Stimulated activated CD4-positive, alpha-beta T cell treated with anti-CD3 and anti-CD28 coated beads, Interleukin-15, amount 100 ng/mL, for 48 hours (primary cell): ENCODE measurements around the gene IL1RAPL1.
"Not testable (repeated sequence)": the region's sequence is repeated elsewhere in the genome, so short reads cannot be mapped to it uniquely, and the experiment has no call there.

Source experiments
- DNase-seq, 2 donors: peaks; one replicate each; pipeline ENCODE4 v3.0.0-alpha.2; 2020; ENCODE audit warnings: low read depth in 2 of 2

The IL1RAPL1 gene

GRCh38 chrX:29257521-29257920, 670.3 kb downstream of the IL1RAPL1 start:
- no peak for DNase-seq

DNA sequence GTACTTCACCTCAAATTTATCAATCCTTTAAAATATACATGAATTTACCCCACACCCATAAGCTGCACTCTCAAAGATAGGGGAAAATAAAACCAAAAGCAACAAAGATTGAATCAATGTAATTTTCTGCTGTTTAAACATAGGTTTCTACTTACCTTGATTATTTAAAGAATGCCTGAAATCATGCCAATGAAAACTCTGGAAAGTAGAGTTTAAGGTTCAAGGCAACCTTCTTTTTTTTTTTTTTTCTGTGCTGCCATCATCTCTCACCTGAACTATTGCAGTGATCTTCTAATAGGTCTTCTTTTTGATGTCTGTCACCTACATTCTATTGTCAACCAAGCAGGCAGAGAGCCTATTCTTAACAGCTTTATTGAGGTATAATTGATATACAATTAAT, 682.1 kb downstream of the IL1RAPL1 start:
- DNase-seq = no peak

GRCh38 chrX:29274517-29274916, 687.3 kb downstream of the IL1RAPL1 start:
- no peak for DNase-seq

DNA sequence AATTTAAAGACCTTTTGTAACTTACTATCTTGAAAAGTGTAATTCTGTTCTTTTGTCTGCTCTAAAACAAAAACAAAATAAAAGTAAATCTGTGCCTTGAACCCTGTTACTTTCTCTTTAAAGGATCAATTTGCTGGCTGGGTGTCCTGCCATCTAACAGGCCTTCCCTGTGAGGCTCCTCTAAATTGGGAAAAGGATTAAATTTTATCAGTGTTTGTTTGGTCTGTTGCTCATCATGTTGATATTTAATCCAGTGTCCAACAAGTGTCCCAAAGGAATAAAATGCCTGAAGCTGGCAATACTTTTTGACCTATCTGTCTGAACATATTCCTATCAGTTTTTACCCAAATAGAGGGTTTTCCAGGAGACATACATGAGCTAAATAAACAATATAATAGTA, 688.7 kb downstream of the IL1RAPL1 start:
- no peak for DNase-seq

- no peak for DNase-seq
Measured at GRCh38 chrX:29281078-29281742, 694.0 kb downstream of the IL1RAPL1 start.

DNA sequence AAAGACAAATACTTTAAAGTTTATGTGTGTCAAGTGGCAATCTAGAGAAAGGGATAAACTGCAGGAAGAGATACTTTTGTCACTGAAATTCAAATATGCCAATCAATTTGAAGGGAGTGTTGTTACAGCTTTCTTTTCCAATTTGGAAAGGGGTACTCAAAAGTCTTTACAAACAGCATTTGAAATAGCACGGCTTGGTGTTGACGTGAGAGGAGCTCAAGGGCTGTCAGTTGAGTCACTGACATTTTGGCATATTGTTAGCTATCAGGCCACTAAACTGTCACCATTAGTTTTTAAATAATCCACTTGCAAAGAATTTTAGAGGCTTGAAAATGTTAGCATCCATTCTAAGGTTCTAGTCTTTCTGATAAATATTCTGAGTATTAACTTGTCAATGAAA, 698.4 kb downstream of the IL1RAPL1 start:
- no peak for DNase-seq

- DNase-seq = no peak
Measured at GRCh38 chrX:29295987-29296680, 708.9 kb downstream of the IL1RAPL1 start.

DNA sequence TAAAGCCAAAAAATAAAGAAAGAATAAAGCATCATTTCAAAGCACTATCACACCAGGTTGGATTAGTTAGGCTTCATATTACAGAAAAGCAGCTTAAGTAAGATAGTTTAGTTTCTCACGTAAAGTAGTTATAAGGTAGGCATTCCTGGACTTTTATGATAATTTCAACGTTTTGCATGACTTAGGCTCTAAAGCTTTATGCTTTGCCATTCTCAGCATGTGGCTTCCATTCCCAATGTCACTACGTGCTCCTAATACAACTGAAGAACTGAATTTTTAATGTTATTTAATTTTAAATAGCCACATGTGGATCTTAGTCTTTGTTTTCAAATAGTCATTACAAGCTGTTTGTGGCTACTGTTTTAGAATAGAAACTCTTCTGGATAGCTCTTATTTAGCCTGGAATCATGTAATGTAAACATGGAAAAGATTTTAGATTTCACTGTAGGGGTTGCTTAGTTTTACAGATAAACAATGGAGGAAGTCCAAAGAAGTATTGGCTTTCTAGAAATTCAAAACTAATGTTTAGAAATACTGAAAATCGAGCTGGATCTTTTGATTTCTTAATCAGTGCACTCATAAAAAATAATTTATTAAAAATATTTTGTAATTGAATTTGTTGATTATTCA, 710.0 kb downstream of the IL1RAPL1 start:
- no peak for DNase-seq

- DNase-seq = no peak
Measured at GRCh38 chrX:29299684-29300083, 712.4 kb downstream of the IL1RAPL1 start.

- DNase-seq = no peak
Measured at GRCh38 chrX:29308726-29309125, 721.5 kb downstream of the IL1RAPL1 start.

GRCh38 chrX:29315931-29316330, 728.7 kb downstream of the IL1RAPL1 start:
- DNase-seq = no peak

DNA sequence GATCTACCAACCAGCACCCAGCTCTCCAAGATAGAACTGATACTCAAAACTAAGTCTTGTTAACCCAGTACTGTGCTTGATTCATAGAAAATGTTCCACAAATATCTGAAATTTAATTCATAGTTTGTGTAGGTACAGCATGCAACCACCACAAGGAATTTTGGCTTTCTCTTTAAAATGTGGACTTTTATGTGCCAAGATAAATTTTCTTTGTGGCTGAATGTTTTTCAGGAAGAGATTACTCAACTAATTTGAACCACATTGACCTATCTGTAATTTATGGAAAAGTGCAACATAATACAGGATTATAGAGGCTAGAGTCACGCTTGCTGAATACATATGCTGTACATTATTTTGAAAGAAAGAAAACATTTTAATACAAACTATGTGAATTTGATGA, 730.8 kb downstream of the IL1RAPL1 start:
- DNase-seq = no peak

- DNase-seq = not testable (repeated sequence)
Measured at GRCh38 chrX:29332429-29332828, 745.2 kb downstream of the IL1RAPL1 start.

DNA sequence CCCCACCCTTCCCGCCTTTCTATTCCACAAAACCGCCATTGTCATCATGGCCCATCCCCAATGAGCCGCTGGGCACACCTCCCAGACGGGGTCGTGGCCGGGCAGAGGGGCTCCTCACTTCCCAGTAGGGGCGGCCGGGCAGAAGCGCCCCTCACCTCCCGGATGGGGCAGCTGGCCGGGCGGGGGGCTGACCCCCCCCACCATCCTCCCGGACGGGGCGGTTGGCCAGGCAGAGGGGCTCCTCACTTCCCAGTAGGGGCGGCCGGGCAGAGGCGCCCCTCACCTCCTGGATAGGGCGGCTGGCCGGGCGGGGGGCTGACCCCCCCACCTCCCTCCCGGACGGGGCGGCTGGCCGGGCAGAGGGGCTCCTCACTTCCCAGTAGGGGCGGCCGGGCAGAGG, 745.8 kb downstream of the IL1RAPL1 start:
- DNase-seq = not testable (repeated sequence)

- DNase-seq = no peak
Measured at GRCh38 chrX:29348288-29348687, 761.0 kb downstream of the IL1RAPL1 start.

DNA sequence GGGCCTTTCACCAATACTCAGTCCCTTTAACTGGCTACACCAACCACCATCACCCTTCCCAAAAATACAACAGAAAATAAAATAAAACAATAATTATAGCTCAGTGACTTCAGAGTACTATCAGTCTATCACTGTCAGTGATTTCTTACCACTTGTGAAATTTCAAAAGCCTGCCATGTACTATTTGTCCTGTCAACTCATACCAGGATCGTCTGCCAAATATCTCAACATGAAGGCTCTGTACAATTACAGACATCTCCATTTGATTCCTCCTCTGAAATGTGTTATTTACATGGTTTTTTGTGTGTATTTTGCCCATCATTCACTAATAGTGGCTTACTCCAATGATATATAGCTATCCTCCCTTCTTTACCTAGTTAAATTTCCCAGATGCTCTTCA, 772.0 kb downstream of the IL1RAPL1 start:
- no peak for DNase-seq

DNA sequence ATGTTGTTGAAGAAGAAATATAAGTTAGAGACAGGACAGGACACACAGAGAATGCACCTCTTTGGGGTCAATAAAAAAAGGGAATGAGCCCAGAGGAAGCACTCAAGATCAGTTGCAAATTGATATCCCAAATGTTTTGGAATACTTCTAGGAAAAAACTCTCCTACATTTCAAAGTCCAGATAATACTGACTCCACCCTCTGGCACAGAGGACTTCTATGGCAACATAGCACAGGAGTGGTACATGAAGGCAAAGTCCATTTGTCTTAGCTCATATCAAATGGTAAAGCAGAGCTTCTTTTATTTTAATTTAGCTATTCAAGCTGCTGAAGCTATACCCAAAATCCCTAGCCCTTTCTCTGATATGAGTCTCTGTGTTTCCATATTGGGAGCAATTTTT, 787.5 kb downstream of the IL1RAPL1 start:
- not testable (repeated sequence) for DNase-seq

GRCh38 chrX:29376584-29376983, 789.3 kb downstream of the IL1RAPL1 start:
- DNase-seq = no peak

DNA sequence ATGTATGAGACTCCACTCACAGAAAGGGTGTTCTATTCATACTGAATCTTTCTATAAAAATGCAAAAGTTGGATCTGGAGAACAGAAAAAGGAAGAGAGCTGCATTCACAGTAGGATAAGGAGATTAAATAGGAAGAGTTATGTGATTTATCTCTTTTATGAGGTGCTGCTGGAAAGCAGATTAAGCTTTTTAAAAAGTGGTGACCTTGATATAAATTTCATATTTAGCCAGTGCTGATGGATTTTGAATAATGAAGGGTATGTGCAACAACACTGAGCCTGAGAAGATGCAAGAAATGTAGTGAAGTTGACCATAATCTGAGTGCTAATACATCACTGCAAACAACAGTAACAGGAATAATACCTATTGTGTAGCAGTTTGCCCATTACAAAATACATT, 795.6 kb downstream of the IL1RAPL1 start:
- DNase-seq = no peak

DNA sequence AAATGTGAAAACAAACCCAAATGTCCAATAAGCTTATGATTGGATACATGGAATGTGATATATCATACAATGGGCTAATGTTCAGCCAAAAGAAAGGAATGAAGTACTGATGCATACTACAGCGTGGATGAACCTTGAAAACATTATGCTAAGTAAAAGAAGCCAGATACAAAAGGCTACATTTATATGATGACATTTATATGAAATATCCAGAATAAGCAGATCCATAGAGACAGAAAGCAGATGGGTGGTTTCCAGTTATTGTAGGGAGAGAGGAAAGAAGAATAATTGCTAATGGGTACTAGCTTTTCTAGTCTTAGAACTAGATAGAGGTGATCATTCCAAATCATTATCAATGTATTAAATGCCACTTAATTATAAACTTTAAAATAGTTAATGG, 801.3 kb downstream of the IL1RAPL1 start:
- no peak for DNase-seq

GRCh38 chrX:29397506-29397905, 810.3 kb downstream of the IL1RAPL1 start:
- DNase-seq = no peak

- DNase-seq = no peak
Measured at GRCh38 chrX:29407357-29407756, 820.1 kb downstream of the IL1RAPL1 start.
